HT1080 (cell line): Measurements from ENCODE around the gene ATP11A. TPM values are rescaled to one million over a fixed set of nuclear protein-coding genes. Genes with fewer than 3 reads are reported as not detected.

ENCODE experiments used
- DNase-seq: peaks from one replicate; pipeline ENCODE4 v3.0.0-alpha.2; 2015; ENCODE audit warnings: low read depth
- total RNA-seq: library from RNA; depleted of rRNA; stranded (reverse); fragments of >200 nt; shearing (Covaris generic); gene quantifications from 2 replicates; pipeline ENCODE4 v1.2.3, GENCODE V29; 2014

The ATP11A gene
- total RNA-seq, 1 experiment from 2014 or later = 7.7 TPM

GRCh38 chr13:112690283-112690929 lies 568 bp downstream of the ATP11A start:
- DNase-seq = no peak

GRCh38 chr13:112692104-112692503 lies 2.3 kb downstream of the ATP11A start:
- DNase-seq = no peak

GRCh38 chr13:112692586-112692985 lies 2.7 kb downstream of the ATP11A start:
- no peak for DNase-seq

- no peak for DNase-seq
Observed at GRCh38 chr13:112693831-112694497, 4.1 kb downstream of the ATP11A start.

GRCh38 chr13:112695121-112695520 lies 5.3 kb downstream of the ATP11A start:
- DNase-seq = no peak

- DNase-seq = no peak
Observed at GRCh38 chr13:112696001-112696868, 6.4 kb downstream of the ATP11A start.

GRCh38 chr13:112696869-112697465 lies 7.1 kb downstream of the ATP11A start:
- DNase-seq = no peak

- no peak for DNase-seq
Observed at GRCh38 chr13:112697756-112698655, 8.2 kb downstream of the ATP11A start.

- DNase-seq = no peak
Observed at GRCh38 chr13:112699322-112699918, 9.6 kb downstream of the ATP11A start.

- DNase-seq = no peak
Observed at GRCh38 chr13:112700291-112701060, 10.6 kb downstream of the ATP11A start.

- DNase-seq = no peak
Observed at GRCh38 chr13:112702341-112702985, 12.6 kb downstream of the ATP11A start.

GRCh38 chr13:112702986-112703379 lies 13.1 kb downstream of the ATP11A start:
- DNase-seq = no peak

GRCh38 chr13:112703449-112704284 lies 13.8 kb downstream of the ATP11A start:
- DNase-seq = no peak

- no peak for DNase-seq
Observed at GRCh38 chr13:112704308-112705145, 14.7 kb downstream of the ATP11A start.

- DNase-seq = no peak
Observed at GRCh38 chr13:112705286-112705685, 15.4 kb downstream of the ATP11A start.

GRCh38 chr13:112706171-112706570 lies 16.3 kb downstream of the ATP11A start:
- no peak for DNase-seq

- DNase-seq = no peak
Observed at GRCh38 chr13:112708560-112709240, 18.9 kb downstream of the ATP11A start.
